Astrocyte (in vitro differentiated cells and primary cell): Measurements from ENCODE around the gene FREM3. TPM values are rescaled to one million over a fixed set of nuclear protein-coding genes. Genes with fewer than 3 reads are reported as not detected.
A peak's percentile ranks its signal among the peaks of the same experiment; 100 is the strongest.

Experiments
- DNase-seq: peaks from one replicate; pipeline ENCODE4 v3.0.0-alpha.2; 2010; ENCODE audit warnings: low read depth
- FAIRE-seq: peaks from 2 replicates; lab custom pipeline; 2011; peaks lifted over from hg19 to GRCh38; lab: Jason Lieb, UNC
- H2AFZ ChIP-seq: 2 replicates; pipeline ENCODE4 v1.6.0; 2012; ENCODE audit warnings: low read depth, low read length, inconsistent platforms
- H3K27ac ChIP-seq: 2 replicates; pipeline ENCODE4 v1.5.1; 2011; ENCODE audit warnings: low read depth, low read length, inconsistent platforms
- H3K27me3 ChIP-seq: 2 replicates; pipeline ENCODE4 v1.6.0; 2011; ENCODE audit warnings: low read length, inconsistent platforms; ENCODE audit not compliant: insufficient read depth
- H3K36me3 ChIP-seq: 2 replicates; pipeline ENCODE4 v1.5.1; 2011; ENCODE audit warnings: low read length, inconsistent platforms; ENCODE audit not compliant: insufficient read depth
- H3K4me1 ChIP-seq: 2 replicates; pipeline ENCODE4 v1.5.1; 2011; ENCODE audit warnings: low read length, inconsistent platforms; ENCODE audit not compliant: insufficient read depth
- H3K4me2 ChIP-seq: 2 replicates; pipeline ENCODE4 v1.6.0; 2012; ENCODE audit warnings: low read length, inconsistent platforms
- H3K4me3 ChIP-seq: 2 replicates; pipeline ENCODE4 v1.5.1; 2011; ENCODE audit warnings: low read depth, mild to moderate bottlenecking, low read length, inconsistent platforms; ENCODE audit not compliant: insufficient read depth
- H3K79me2 ChIP-seq: 2 replicates; pipeline ENCODE4 v1.6.0; 2012; ENCODE audit warnings: mild to moderate bottlenecking, low read length, inconsistent platforms; ENCODE audit not compliant: insufficient read depth
- H3K9ac ChIP-seq: 2 replicates; pipeline ENCODE4 v1.6.0; 2012; ENCODE audit warnings: mild to moderate bottlenecking, low read length, inconsistent platforms
- H3K9me3 ChIP-seq: 2 replicates; pipeline ENCODE4 v1.5.1; 2012; ENCODE audit warnings: low read depth, mild to moderate bottlenecking, low read length, inconsistent platforms; ENCODE audit not compliant: insufficient read depth
- H4K20me1 ChIP-seq: 2 replicates; pipeline ENCODE4 v1.6.0; 2012; ENCODE audit warnings: low read length, inconsistent platforms; ENCODE audit not compliant: insufficient read depth
- H3K27ac Mint-ChIP-seq: one replicate; pipeline ENCODE4 v1.8.0; 2021; ENCODE audit warnings: mild to moderate bottlenecking, mixed read lengths; ENCODE audit not compliant: unreplicated experiment
- H3K27me3 Mint-ChIP-seq: one replicate; pipeline ENCODE4 v1.8.0; 2021; ENCODE audit warnings: low read depth, mixed read lengths; ENCODE audit not compliant: unreplicated experiment
- H3K36me3 Mint-ChIP-seq: one replicate; pipeline ENCODE4 v1.8.0; 2021; ENCODE audit warnings: low read depth, mixed read lengths; ENCODE audit not compliant: unreplicated experiment
- H3K4me1 Mint-ChIP-seq: one replicate; pipeline ENCODE4 v1.8.0; 2021; ENCODE audit warnings: low read depth, mixed read lengths; ENCODE audit not compliant: unreplicated experiment
- H3K4me3 Mint-ChIP-seq: one replicate; pipeline ENCODE4 v1.8.0; 2021; ENCODE audit warnings: mild to moderate bottlenecking, moderate library complexity, mixed read lengths; ENCODE audit not compliant: unreplicated experiment
- H3K9me3 Mint-ChIP-seq: one replicate; pipeline ENCODE4 v1.8.0; 2021; ENCODE audit warnings: mild to moderate bottlenecking, mixed read lengths; ENCODE audit not compliant: unreplicated experiment
- EZH2 ChIP-seq: IDR thresholded peaks from 2 replicates; pipeline ENCODE4 v1.6.1; 2012; ENCODE audit warnings: mild to moderate bottlenecking, low read length, inconsistent platforms; ENCODE audit not compliant: insufficient read depth
- total RNA-seq: library from RNA; stranded (reverse); gene quantifications from 2 replicates; pipeline ENCODE4 v1.2.1, GENCODE V29; 2021
- TF ChIP-seq, protein P1 (sequence below): IDR thresholded peaks from 2 replicates; pipeline ENCODE4 v1.5.1; 2011; ENCODE audit warnings: low read depth, mild to moderate bottlenecking, inconsistent platforms, low read length, moderate library complexity; ENCODE audit not compliant: insufficient read depth

The FREM3 gene
- total RNA-seq, 1 donor from 2014 or later: not detected

DNA sequence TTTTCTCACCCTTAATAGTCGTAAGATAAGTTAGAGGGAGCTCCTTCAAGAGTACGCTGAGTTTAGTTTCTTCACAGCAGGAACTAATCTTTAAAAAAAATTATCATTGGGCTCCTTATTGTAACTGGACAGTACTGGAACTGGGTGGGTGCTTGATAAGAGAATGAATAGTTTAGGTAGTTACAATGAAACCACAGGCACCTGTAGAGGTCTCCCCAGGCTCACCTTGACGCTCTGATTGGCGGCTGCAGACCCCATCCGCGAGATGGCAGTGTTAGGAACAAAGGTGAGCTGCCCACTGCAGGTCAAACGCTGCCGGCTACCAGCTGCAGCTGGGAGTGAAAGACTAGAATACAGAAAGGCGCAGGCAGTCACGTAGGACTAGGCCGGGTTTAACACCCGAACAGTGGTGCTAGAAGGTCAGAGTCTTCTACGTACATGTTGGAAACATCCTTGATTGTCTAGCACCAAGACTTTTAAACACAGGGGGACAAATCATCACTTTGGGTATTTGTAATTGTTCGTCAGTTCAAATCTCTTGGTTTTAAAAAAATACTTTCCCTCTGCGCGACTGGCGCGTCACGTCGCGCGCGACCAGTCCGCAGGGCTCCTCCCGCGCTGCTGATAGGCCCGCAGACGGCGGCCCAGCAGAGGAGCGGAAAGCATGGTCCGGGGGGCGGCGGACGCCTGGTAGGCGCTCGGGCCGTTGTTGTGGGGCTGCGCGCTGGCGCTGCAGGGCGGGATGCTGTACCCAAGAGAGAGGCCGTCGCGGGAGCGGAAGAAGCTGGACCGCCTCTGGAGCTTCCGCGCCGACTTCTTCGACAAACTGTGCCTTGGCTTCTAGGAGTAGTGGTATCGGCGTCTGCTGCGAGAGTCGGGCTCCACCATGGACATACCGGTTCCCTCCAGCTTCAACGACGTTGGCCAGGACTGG is 141.4 kb downstream of the FREM3 start:
- H4K20me1 ChIP-seq: no peaks in the 10 kb centered on the region
- H3K4me2 ChIP-seq: peak overlapping the region; percentile 96
- H3K4me1 Mint-ChIP-seq: peaks cover 5% of the 10 kb centered on the region
- H3K9me3 ChIP-seq: no peaks in the 10 kb centered on the region
- H3K9ac ChIP-seq: peak overlapping the region; percentile 81
- DNase-seq (peak; percentile 36), FAIRE-seq (peak; percentile 26)
- no peaks in the 10 kb centered on the region for H3K27me3 ChIP-seq
- peak overlapping the region; percentile 79 for H3K4me3 Mint-ChIP-seq
- no peak overlapping the region for H3K27ac ChIP-seq
- no peaks in the 10 kb centered on the region for H3K79me2 ChIP-seq
- peak overlapping the region; percentile 94 for H2AFZ ChIP-seq
- peaks cover 6% of the 10 kb centered on the region for H3K36me3 ChIP-seq
- H3K27me3 Mint-ChIP-seq: peaks cover 9% of the 10 kb centered on the region
- TF ChIP-seq EZH2: no peak
- TF ChIP-seq, protein P1, sequence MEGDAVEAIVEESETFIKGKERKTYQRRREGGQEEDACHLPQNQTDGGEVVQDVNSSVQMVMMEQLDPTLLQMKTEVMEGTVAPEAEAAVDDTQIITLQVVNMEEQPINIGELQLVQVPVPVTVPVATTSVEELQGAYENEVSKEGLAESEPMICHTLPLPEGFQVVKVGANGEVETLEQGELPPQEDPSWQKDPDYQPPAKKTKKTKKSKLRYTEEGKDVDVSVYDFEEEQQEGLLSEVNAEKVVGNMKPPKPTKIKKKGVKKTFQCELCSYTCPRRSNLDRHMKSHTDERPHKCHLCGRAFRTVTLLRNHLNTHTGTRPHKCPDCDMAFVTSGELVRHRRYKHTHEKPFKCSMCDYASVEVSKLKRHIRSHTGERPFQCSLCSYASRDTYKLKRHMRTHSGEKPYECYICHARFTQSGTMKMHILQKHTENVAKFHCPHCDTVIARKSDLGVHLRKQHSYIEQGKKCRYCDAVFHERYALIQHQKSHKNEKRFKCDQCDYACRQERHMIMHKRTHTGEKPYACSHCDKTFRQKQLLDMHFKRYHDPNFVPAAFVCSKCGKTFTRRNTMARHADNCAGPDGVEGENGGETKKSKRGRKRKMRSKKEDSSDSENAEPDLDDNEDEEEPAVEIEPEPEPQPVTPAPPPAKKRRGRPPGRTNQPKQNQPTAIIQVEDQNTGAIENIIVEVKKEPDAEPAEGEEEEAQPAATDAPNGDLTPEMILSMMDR: peak; percentile 26
- peaks cover 2% of the 10 kb centered on the region for H3K9me3 Mint-ChIP-seq
- peak overlapping the region; percentile 68 for H3K4me3 ChIP-seq
- peak overlapping the region; percentile 77 for H3K27ac Mint-ChIP-seq
- H3K4me1 ChIP-seq: peaks cover 5% of the 10 kb centered on the region
- H3K36me3 Mint-ChIP-seq: peaks cover 5% of the 10 kb centered on the region

DNA sequence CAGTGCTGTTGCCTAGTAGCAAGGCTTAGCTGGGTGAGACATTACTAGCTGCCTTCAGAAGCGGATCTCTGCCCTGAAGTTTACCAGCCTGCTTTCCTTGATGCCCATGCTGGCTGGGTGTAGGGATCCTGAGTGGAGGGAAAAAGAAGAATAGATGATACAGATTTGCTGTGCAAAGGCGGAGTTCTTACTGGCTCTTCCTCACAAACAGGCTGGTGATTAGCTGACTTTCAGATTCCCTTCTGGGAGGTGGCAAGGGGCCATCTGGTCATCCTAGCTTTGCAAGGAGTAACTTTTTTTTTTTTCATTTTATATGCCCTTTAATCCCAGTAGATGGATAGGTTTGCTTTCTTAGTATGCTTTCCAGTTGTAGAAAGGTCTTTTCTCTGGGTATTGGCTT is 142.2 kb downstream of the FREM3 start:
- H3K4me1 ChIP-seq: peaks cover 5% of the 10 kb centered on the region
- H3K27ac ChIP-seq: no peak overlapping the region
- no peaks in the 10 kb centered on the region for H3K79me2 ChIP-seq
- H3K4me2 ChIP-seq: peak overlapping the region; percentile 96
- H3K36me3 Mint-ChIP-seq: peaks cover 5% of the 10 kb centered on the region
- peaks cover 2% of the 10 kb centered on the region for H3K9me3 Mint-ChIP-seq
- no peak overlapping the region for H3K27ac Mint-ChIP-seq
- no peaks in the 10 kb centered on the region for H3K27me3 ChIP-seq
- no peak for DNase-seq
- H3K27me3 Mint-ChIP-seq: peaks cover 9% of the 10 kb centered on the region
- no peak for TF ChIP-seq EZH2
- TF ChIP-seq, protein P1: no peak
- H3K9ac ChIP-seq: no peak overlapping the region
- no peaks in the 10 kb centered on the region for H4K20me1 ChIP-seq
- no peak overlapping the region for H3K4me3 ChIP-seq
- H3K36me3 ChIP-seq: peaks cover 6% of the 10 kb centered on the region
- H3K9me3 ChIP-seq: no peaks in the 10 kb centered on the region
- no peak overlapping the region for H3K4me3 Mint-ChIP-seq
- FAIRE-seq: no peak
- H2AFZ ChIP-seq: no peak overlapping the region
- peaks cover 5% of the 10 kb centered on the region for H3K4me1 Mint-ChIP-seq

DNA sequence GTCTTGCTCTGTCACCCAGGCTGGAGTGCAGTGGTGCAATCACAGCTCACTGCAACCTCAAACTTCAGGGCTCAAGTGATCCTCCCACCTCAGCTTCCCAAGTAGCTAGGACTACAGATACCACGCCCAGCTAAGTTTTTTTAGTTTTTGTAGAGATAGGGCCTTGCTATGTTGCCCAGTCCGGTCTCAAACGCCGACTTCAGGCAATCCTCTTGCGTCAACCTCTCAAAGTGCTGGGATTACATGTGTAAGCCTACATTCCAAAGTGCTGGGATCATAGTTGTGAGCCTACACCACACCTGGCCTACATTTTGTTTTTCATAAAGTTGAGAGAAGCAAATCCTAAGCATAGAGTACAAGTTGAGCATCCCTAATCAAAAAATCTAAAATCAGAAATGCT is 144.8 kb downstream of the FREM3 start:
- no peak overlapping the region for H3K4me2 ChIP-seq
- H2AFZ ChIP-seq: no peak overlapping the region
- H3K9ac ChIP-seq: no peak overlapping the region
- peaks cover 5% of the 10 kb centered on the region for H3K4me1 ChIP-seq
- H3K27me3 ChIP-seq: no peaks in the 10 kb centered on the region
- no peak overlapping the region for H3K4me3 Mint-ChIP-seq
- DNase-seq (no peak), FAIRE-seq (no peak)
- no peak overlapping the region for H3K27ac Mint-ChIP-seq
- H3K27ac ChIP-seq: no peak overlapping the region
- peaks cover 5% of the 10 kb centered on the region for H3K79me2 ChIP-seq
- peaks cover 8% of the 10 kb centered on the region for H3K4me1 Mint-ChIP-seq
- H3K36me3 Mint-ChIP-seq: peaks cover 12% of the 10 kb centered on the region
- peaks cover 15% of the 10 kb centered on the region for H4K20me1 ChIP-seq
- H3K9me3 Mint-ChIP-seq: no peaks in the 10 kb centered on the region
- H3K27me3 Mint-ChIP-seq: peaks cover 9% of the 10 kb centered on the region
- no peaks in the 10 kb centered on the region for H3K9me3 ChIP-seq
- H3K36me3 ChIP-seq: peaks cover 14% of the 10 kb centered on the region
- TF ChIP-seq, protein P1: no peak
- no peak for TF ChIP-seq EZH2
- no peak overlapping the region for H3K4me3 ChIP-seq
